Fibroblast of peridontal ligament (primary cell): Measurements from ENCODE around the gene ABCC1.
A peak's percentile ranks its signal among the peaks of the same experiment; 100 is the strongest.
"Not testable (repeated sequence)": the region's sequence is repeated elsewhere in the genome, so short reads cannot be mapped to it uniquely, and the experiment has no call there.

Experiments
- DNase-seq: peaks from one replicate; pipeline ENCODE4 v3.0.0-alpha.2; 2010; ENCODE audit errors: extremely low read depth

ABCC1 gene

DNA sequence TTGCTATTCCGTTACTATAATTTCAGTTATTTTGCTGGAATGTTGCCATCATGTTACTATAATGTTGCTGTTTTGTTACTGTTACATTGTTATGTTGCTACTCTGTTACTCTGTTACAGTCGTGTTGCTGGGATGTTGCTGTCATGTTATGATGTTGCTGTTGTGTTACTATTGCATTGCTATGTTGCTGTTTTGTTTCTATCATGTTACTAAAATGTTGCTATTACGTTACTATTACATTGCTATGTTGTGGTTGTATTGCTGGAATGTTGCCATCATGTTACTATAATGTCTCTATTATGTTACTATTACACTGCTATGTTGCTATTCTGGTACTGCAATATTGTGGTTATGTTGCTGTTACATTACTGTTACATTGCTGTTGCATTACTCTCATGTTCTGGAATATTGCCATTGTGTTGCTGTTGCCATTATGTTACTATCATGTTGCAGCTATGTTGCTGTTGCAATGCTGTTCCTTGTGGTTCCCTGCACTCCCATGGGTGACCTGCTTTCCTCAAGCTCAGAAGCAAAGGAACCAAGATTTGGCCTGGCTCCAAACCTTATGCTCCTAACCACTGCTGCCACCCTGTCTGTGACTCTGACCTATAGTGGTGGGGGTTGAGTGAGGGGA, 209.4 kb downstream of the ABCC1 start:
- DNase-seq = peak; percentile 12

GRCh38 chr16:16159662-16160061, 210.2 kb downstream of the ABCC1 start:
- DNase-seq = no peak

DNA sequence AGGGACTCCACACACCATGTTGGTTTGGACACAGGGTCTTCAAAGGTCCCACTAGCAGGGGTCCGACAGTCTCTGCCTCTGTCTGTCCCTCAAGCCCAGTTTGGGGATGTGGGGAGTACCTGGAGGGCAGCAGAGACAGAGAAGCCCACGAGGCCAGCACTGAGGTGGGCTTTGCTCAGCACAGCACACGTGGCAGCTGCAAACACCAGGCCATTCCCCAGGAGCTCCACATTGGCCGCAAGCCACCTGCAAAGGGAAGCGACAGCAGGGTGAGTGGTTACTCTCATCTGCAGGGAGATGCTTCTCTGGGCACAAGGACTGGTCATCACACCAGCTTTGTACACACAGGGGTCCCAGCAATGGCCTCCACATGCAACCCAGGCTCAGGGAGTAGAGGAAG, 211.9 kb downstream of the ABCC1 start:
- DNase-seq = no peak

DNA sequence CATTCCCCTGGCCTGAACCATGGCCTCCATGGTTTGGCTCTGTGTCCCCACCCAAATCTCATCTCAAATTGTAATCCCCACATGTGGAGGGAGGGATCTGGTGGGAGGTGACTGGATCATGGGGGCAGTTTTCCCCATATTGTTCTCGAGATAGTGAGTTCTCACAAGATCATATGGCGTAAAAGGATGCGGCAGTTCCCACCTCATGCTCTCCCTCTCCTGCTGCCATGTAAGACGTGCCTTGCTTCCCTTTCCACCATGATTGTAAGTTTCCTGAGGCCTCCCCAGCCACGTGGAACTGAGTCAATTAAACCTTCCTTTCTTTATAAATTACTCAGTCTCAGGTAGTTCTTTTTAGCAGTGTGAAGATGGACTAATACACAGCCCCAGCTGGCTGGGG, 212.4 kb downstream of the ABCC1 start:
- DNase-seq = not testable (repeated sequence)

DNA sequence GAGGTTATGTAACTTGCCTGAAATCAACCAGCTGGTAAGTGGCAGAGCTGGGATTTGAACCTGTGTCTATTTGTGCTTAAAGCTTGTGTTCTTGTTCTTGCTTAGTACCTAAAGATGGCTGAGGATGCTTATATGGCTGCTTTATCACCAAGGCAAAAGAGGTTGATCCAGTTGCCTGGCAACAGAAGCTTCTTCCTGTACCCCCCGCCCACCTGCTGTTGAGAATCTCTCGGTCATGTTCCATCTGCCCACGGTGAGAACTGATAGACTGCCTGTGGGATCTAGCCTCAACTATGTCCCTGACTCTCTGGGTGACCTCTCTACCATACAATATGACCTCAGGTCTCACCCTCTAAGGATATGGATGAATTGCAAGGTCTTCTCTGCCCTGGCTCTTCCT, 213.2 kb downstream of the ABCC1 start:
- DNase-seq = no peak

DNA sequence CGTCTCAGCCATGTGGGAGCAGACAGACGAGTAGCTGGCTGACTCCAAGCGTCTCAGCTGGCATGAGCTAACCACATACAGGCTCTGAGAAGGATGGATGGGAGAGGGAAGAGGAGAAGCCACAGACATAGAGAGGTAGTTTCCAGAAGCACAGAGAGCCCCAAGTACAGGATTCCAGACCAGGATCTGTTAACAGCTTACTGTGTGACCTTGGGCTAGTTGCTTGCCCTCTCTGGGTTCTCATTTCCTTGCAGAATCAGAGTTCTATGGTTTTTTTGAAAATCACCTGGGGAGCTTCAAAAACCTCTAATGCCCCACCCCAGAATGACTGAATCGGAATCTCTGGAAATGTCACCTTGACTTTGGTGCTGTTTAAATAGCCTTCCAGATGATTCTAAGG, 213.7 kb downstream of the ABCC1 start:
- no peak for DNase-seq

GRCh38 chr16:16163571-16163970, 214.2 kb downstream of the ABCC1 start:
- no peak for DNase-seq

DNA sequence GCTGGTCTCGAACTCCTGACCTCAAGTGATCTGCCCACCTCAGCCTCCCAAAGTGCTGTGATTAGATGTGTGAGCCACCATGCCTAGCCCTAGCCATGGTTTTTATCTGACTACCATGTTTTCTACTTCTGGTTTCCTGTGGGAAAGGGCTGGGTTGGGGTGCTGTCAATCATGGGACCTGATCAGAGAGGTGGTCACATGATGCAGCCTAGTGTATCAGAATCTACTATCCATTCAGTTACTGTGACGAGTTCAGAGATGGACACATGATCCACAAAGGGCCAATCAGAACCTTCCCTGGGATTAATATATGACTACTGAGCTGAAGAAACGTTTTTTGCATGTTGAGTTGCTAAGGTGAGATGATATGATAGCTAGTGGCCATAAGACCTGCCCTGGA, 214.8 kb downstream of the ABCC1 start:
- DNase-seq = no peak

- no peak for DNase-seq
Measured at GRCh38 chr16:16166085-16166484, 216.7 kb downstream of the ABCC1 start.

GRCh38 chr16:16166949-16167348, 217.5 kb downstream of the ABCC1 start:
- DNase-seq = no peak

GRCh38 chr16:16167927-16168326, 218.5 kb downstream of the ABCC1 start:
- DNase-seq = no peak

- no peak for DNase-seq
Measured at GRCh38 chr16:16168431-16168830, 219.0 kb downstream of the ABCC1 start.

DNA sequence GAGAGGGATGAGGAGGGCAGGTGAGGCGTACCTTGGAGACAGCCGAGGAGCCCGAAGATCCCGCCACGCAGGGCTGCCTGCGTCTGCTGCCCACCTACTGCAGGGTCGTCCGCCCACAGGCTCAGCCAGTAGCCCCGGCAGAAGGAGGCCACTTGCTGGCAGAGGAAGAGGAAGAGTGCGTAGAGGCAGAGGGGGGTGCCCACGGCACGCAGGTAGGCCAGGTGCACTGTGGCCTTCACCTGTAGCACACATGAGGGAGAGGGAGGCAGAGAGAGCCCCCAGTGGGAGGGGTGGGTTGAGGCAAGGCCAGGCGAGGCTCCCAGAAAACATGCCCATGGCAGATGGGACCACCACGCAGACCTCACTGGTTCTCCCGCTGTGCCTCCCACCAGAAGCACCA, 220.2 kb downstream of the ABCC1 start:
- DNase-seq = no peak

DNA sequence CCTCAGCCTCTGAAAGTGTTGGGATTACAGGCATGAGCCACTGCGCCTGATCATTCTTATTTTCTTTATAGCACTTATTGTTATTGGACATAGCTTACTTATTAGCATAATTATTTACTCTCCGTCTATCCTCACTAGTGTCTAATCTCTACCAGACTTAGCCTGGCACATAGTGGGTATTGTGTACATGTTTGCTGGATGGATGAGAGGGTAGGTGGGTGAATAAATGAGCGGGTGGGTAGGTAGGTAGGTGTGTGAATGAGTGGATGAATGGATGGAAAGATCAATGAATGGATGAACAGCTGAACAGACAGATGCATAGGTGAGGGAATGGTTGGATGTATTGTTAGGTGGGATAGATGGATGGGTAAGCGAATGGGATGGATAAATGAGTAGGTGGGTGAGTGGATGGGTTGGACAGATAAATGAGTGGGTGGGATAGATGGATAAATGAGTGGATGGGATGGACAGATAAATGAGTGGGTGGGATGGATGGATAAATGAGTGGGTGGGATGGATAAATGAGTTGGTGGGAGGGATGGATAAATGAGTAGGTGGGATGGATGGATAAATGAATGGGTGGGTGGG, 222.0 kb downstream of the ABCC1 start:
- no peak for DNase-seq

- no peak for DNase-seq
Measured at GRCh38 chr16:16172991-16173390, 223.6 kb downstream of the ABCC1 start.

DNA sequence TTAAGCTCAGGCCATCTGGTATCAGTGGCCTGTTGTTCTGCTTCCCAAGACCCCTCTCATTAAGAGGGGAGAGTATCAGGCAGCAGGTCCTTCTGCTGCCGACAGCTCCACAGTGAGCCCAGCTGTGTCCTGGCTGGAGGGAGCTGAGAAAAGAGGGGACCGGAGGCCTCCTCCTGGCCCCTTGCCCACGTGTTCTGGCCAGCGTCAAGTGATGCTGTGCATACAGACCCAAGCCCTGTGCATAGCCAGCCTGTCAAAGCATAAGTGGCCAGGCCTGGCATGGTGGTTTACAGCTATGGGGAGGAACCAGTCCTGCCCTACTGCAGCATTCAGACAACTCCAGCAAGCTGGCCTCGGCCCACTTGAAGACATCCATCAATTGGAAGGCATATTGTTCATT, 225.9 kb downstream of the ABCC1 start:
- DNase-seq = no peak

- no peak for DNase-seq
Measured at GRCh38 chr16:16176328-16176727, 226.9 kb downstream of the ABCC1 start.

- no peak for DNase-seq
Measured at GRCh38 chr16:16178455-16179162, 229.2 kb downstream of the ABCC1 start.

DNA sequence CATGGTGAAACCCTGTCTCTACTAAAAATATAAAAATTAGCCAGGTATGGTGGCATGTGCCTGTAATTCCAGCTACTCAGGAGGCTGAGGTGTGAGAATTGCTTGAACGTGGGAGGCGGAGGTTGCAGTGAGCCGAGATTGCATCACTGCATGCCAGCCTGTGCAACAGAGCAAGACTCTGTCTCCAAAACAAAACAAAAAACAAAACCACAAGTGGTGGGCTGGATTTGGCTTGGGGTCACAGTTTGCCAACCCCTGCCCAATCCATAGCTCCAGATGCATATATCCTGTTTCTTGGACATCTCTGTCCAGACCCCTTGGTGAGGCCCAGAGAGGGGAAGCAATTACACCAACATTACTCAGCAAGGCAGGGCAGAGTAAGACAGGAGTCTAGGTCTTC, 232.3 kb downstream of the ABCC1 start:
- not testable (repeated sequence) for DNase-seq

DNA sequence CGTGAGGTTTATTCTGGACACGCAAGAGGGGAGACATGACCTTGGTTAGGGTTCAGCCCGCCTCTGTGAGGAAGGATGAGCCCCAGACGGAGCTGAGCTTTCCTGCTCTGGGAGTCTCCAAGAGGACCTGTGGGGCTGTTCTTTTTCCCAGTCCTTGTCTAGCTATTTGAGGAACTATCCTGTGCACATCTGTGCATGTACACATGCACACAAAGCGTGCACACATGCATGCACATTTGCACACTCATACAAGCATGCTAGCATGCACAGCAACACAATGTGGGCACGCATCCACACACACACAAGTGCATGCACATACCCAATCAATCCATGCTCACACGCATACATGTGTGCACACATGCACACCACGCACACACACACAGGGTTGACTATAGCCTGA, 233.5 kb downstream of the ABCC1 start:
- no peak for DNase-seq

GRCh38 chr16:16183562-16183961, 234.1 kb downstream of the ABCC1 start:
- DNase-seq = no peak

- no peak for DNase-seq
Measured at GRCh38 chr16:16184594-16184993, 235.2 kb downstream of the ABCC1 start.

- DNase-seq = no peak
Measured at GRCh38 chr16:16185095-16185494, 235.7 kb downstream of the ABCC1 start.
